HG02571 (cell line): ENCODE measurements around the gene ATP5F1D.

ENCODE experiments used
- ATAC-seq: cut with Tn5 transposase; IDR thresholded peaks from one replicate; pipeline ENCODE4 v1.9.1; 2021; ENCODE audit warnings: mild to moderate bottlenecking, moderate library complexity; ENCODE audit not compliant: unreplicated experiment

ATP5F1D gene

GRCh38 chr19:1278713-1279660 is 37.4 kb downstream of the ATP5F1D start:
- ATAC-seq: no peak

DNA sequence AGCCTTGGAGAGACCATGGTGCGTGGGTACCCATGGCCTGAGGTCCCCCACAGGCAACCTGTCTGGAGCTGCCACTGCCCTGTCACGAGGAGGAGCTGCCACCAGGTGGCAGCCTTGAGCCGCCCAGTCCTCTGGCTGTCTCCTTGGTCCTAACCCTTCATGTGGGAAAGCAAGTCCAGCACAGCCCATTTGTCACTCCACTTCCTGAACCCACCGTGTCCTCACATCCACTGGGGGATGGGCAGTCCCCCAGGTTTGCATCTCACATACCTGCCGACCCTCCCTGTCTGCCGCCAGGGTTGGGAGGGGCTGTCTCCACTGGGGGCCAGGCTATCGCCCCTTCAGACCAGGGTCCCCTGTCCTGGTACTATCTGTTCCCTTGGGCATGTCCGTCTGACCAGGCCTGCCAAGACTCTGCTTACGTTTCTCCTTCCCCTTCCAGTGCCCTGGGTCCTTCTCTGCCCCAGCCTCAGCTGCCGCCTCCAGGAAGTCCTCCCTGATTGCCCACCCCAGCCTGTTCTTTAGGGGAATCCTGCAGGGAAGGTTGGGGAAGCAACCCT is 38.3 kb downstream of the ATP5F1D start:
- no peak for ATAC-seq

- no peak for ATAC-seq
These were observed 39.4 kb downstream of the ATP5F1D start for GRCh38 chr19:1280636-1281568.

DNA sequence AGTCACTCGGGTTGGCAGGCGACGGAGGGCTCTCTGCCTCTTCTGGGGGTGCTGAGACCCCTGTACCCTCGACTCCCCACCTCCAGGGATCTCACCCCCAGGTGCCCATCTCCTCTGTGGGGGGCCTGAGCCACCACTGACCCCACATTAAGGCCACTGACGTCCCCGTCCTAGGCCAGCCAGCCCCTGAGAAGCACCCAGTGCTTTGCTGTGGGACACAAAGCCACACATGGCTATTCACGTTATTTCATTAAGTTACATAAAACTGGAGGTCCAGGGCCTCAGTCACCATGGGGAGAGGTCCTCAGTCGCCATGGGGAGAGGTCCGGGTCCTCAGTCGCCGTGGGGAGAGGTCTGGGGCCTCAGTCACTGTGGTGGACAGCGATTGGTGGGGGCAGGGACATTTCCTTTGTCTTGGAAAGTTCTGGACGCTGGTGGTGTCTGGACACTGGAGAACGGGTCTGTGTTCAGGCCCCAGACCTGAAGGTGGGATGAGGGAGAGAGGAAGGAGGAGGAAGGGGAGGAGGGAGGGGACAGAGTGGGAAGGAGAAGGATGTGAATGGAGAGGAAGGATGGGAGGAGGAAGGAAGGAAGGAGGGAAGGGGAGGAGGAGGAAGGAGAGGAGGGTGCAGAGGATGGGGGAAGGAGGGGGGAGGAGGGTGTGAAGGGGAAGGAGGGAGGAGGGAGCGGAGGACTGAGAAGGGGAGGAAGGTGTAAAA is 40.2 kb downstream of the ATP5F1D start:
- no peak for ATAC-seq

GRCh38 chr19:1282588-1283206 is 41.1 kb downstream of the ATP5F1D start:
- no peak for ATAC-seq

- ATAC-seq: no peak
These were observed 41.8 kb downstream of the ATP5F1D start for GRCh38 chr19:1283207-1283916.

GRCh38 chr19:1283917-1284292 is 42.4 kb downstream of the ATP5F1D start:
- no peak for ATAC-seq

GRCh38 chr19:1284293-1284978 is 42.9 kb downstream of the ATP5F1D start:
- ATAC-seq: no peak

DNA sequence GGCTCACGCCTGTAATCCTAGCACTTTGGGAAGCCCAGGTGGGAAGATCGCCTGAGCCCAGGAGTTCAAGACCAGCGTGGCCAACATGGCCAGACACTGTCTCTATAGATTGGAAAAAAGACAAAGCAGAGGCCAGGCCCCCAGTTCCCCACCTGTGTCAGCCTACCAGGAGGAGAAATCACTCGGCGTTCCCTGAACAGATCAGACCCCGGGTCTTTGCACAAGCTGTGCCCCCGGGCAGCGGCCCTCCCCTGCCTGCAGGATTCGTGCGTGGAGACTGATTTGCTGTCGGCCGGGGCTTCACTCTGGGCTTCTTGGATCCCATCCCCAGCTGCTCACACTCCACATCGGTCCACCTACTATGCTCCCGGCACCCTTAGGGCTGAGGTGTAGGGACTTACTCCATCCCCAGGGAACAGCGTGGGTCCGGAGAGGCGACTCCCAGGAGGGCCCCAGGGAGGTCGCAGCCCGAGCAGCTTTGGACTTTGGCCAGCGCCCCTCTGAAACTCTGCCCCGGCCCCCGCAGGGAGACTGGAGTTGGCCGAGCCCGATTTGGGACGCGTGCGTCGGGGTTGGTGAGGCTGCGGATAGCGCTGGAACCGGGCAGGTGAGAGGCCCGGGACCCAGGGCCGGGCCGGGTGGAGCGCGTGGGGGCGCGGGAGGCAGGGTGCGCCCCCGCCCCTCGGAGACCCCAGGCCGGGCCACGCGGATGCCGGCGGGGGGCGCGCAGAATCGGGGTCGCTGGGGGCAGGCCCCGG is 43.6 kb downstream of the ATP5F1D start:
- ATAC-seq: no peak

DNA sequence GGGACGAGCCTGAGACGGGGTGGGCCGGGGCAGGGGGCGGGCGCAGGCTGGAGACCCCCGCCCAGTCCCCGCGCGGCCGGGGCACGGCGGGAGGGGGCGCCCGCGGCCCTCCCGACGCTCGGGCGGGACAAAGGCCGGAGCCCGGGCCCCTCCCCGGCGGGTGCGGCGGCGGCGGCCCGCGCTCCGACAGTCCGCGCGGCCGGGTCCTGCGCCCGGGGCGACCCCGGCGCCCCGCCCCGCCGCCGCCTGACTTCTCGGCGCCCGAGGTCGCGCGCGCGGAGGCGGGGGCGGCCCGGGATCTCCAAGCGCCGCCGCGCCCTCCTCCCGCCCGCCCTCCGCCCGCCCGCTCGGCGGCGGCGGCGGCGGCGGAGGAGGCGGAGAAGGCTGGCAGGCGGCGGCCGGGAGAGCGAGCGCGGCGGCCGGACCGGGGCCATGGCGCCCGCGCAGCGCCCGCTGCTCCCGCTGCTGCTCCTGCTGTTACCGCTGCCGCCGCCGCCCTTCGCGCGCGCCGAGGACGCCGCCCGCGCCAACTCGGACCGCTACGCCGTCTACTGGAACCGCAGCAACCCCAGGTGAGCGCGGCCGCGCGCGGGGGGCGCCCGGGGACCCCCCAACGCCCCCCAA is 44.3 kb downstream of the ATP5F1D start, which contains the start of gene EFNA2:
EFNA2 (plus strand) TSS at position 137 of the 624 bp plus-strand sequence; CDS start at position 433, 296 bp downstream.
- no peak for ATAC-seq

DNA sequence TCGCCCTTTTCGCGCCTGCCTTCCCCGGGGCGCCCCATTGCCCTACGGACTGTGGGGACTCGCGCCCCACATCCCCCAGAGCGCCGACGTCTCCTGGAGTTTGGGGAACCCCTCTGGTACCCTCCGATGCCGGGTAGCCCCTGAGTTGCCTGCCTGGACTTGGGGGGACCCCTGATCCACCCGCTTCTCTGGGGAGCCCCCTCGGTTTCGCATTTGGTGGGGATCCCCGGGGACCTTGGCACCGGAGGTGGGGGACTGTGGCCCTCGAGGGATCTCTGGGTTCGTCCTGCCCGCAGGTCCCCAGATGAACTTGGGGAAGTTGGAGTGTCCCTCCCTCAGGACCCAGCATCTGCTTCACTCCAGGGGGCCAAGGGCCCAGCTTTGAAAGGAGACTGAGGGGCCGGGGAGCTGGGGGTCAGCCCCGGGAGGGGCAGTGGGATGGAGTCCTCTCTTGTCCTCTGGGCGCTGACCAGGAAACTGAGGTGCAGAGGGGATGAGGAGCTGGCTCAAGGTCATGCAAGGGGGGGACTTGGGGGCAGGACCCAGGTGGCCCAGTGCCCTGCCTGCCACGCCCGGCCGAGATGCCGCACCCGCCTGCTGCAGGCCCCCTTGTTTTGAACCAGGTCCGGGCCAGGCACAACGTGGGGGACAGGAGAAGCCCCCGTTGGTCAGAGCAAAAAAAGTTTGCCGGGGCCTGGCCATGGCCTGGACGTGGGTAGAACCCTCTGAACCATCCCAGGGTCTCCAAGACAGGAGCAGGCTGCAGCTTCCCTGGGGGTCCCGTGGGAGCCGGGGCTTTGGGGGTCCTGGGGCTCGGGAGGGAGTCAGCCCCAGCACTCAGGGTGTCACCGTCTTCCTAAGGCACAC is 45.2 kb downstream of the ATP5F1D start:
- no peak for ATAC-seq

GRCh38 chr19:1287354-1288225 is 46.0 kb downstream of the ATP5F1D start:
- no peak for ATAC-seq

DNA sequence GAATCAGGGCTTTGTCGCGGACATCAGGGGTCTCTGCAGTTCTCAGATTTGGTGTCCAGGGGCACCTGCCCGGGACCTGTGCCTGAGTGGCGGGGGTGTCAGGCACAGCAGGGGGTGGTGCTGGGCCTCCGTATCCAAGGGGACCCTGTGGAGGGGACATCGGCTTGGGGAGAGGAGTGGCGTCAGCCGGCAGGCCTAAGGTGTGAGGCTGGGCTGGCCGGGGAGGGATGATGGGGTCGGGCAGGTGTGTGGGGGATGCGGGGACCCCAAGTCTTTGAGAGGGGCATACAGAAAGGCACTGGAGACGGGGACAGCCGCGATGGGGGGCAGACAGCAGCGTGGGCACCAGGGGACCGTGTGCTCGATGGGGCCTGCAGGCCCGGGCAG is 46.7 kb downstream of the ATP5F1D start:
- no peak for ATAC-seq

DNA sequence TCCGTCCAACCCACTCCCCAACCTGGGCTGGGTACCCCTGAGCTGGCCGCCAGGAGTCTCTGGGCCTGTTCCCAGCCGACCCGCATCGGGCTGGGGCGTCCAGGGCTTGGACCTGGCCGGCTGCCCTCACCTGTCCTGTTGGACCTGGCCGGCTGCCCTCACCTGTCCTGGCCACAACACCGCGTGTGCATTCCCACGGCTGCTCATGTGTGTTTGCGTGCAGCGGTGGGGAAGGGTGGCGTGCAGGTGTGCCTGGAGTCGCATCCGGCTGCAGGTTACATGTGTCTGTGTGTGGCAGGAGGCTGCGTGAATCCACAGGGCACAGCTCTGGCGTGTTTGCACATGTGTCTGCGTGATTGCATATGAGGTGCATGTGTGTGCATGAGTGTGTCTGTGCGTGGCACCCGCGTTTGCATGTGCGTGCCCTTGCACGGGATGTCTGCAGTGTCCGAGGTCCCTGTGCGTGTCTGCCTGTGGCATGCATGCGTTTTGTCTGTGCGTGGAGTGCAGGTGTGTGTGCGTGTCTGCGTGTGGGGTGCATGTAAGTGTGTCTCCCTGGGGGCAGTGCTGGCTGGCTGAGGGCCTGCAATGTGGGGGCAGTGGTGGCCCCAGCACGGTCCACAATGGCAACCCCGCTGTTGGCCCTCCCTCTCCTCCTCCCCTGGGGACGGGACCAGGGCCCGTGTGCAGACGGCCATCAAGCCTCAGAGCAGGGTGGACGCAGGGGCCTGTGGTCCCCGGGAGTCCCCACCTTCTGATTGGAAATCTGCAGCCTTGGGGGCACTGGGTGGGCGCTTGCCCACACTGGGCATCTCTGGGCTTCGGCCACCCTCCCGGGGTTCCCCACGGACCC is 47.5 kb downstream of the ATP5F1D start:
- ATAC-seq: no peak

DNA sequence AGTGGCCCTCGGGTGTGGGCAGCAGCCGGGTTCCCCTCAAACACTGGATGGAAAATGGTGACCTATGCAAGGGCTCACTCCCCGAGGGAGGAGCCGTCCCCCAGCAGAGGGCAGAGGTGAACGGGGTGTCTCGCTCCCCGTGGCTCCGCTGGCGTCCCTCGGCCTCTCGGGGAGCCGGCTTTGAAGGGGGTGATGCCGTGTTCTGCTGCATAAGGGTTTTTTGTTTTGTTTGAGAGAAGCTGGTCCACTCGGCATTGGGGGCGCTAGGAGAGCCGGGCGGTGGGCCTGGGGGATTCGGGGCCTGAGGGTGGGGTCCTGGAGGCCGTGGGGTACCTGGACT is 48.1 kb downstream of the ATP5F1D start:
- ATAC-seq: no peak
